Measurements from ENCODE around the gene PNO1. TPM values are rescaled to one million over a fixed set of nuclear protein-coding genes. Genes with fewer than 3 reads are reported as not detected.

PNO1 gene
- polyA plus RNA-seq, 1 donor: 15.2 TPM

GRCh38 chr2:68155618-68156017 lies 2.1 kb upstream of the PNO1 start:
- no peaks in the 10 kb centered on the region for H3K4me1 ChIP-seq (ENCODE audit: control insufficient read depth, insufficient read depth, low read length)
- no peak for DNase-seq

GRCh38 chr2:68156419-68156818 lies 1.3 kb upstream of the PNO1 start:
- Histone ChIP-seq H3K27ac (ENCODE audit: low read length) (no peak overlapping the region), H3K36me3 (ENCODE audit: control insufficient read depth, insufficient read depth, low read length) (peaks cover 11% of the 10 kb centered on the region), H3K4me1 (ENCODE audit: control insufficient read depth, insufficient read depth, low read length) (no peaks in the 10 kb centered on the region), H3K4me3 (ENCODE audit: low read length) (peak overlapping the region; percentile 87), H3K9me3 (ENCODE audit: control insufficient read depth, low read depth, low read length) (no peaks in the 10 kb centered on the region), H3K27me3 (ENCODE audit: control insufficient read depth, insufficient read depth, low read length) (no peaks in the 10 kb centered on the region)
- WGBS (ENCODE audit: insufficient coverage, low lambda C conversion rate): 9% methylated on average over 1 of the region's 3 CpGs
- DNase-seq: peak in 1 of 2 donors; percentile 11

More at GRCh38 chr2:68155618-68156017, 2.1 kb upstream of the PNO1 start:
- no peak overlapping the region for H3K4me3 ChIP-seq (ENCODE audit: low read length)
- H3K36me3 ChIP-seq (ENCODE audit: control insufficient read depth, insufficient read depth, low read length): peaks cover 5% of the 10 kb centered on the region
- WGBS (ENCODE audit: insufficient coverage, low lambda C conversion rate): no CpG with 5 or more reads among the region's 7 CpGs
- H3K9me3 ChIP-seq (ENCODE audit: control insufficient read depth, low read depth, low read length): no peaks in the 10 kb centered on the region
- no peak overlapping the region for H3K27ac ChIP-seq (ENCODE audit: low read length)
- no peaks in the 10 kb centered on the region for H3K27me3 ChIP-seq (ENCODE audit: control insufficient read depth, insufficient read depth, low read length)

- H3K9me3 ChIP-seq (ENCODE audit: control insufficient read depth, low read depth, low read length): no peaks in the 10 kb centered on the region
- H3K36me3 ChIP-seq (ENCODE audit: control insufficient read depth, insufficient read depth, low read length): peaks cover 15% of the 10 kb centered on the region
- peak overlapping the region; percentile 76 for H3K27ac ChIP-seq (ENCODE audit: low read length)
- H3K4me3 ChIP-seq (ENCODE audit: low read length): peak overlapping the region; percentile 87
- no peaks in the 10 kb centered on the region for H3K4me1 ChIP-seq (ENCODE audit: control insufficient read depth, insufficient read depth, low read length)
- no CpG with 5 or more reads among the region's 28 CpGs for WGBS (ENCODE audit: insufficient coverage, low lambda C conversion rate)
- no peak for DNase-seq
- no peaks in the 10 kb centered on the region for H3K27me3 ChIP-seq (ENCODE audit: control insufficient read depth, insufficient read depth, low read length)
Measured at GRCh38 chr2:68157002-68157401, 686 bp upstream of the PNO1 start.

- 0% methylated on average over 1 of the region's 7 CpGs for WGBS (ENCODE audit: insufficient coverage, low lambda C conversion rate)
- H3K36me3 ChIP-seq (ENCODE audit: control insufficient read depth, insufficient read depth, low read length): peaks cover 22% of the 10 kb centered on the region
- no peaks in the 10 kb centered on the region for H3K9me3 ChIP-seq (ENCODE audit: control insufficient read depth, low read depth, low read length)
- no peaks in the 10 kb centered on the region for H3K27me3 ChIP-seq (ENCODE audit: control insufficient read depth, insufficient read depth, low read length)
- H3K27ac ChIP-seq (ENCODE audit: low read length): peak overlapping the region; percentile 76
- peak overlapping the region; percentile 87 for H3K4me3 ChIP-seq (ENCODE audit: low read length)
- no peaks in the 10 kb centered on the region for H3K4me1 ChIP-seq (ENCODE audit: control insufficient read depth, insufficient read depth, low read length)
- DNase-seq: no peak
Measured at GRCh38 chr2:68158134-68158447, 403 bp downstream of the PNO1 start.

- H3K9me3 ChIP-seq (ENCODE audit: control insufficient read depth, low read depth, low read length): no peaks in the 10 kb centered on the region
- no peak for DNase-seq
- H3K36me3 ChIP-seq (ENCODE audit: control insufficient read depth, insufficient read depth, low read length): peaks cover 44% of the 10 kb centered on the region
- H3K27me3 ChIP-seq (ENCODE audit: control insufficient read depth, insufficient read depth, low read length): no peaks in the 10 kb centered on the region
- no peaks in the 10 kb centered on the region for H3K4me1 ChIP-seq (ENCODE audit: control insufficient read depth, insufficient read depth, low read length)
- WGBS (ENCODE audit: insufficient coverage, low lambda C conversion rate): 100% methylated on average over 1 of the region's 1 CpG
- no peak overlapping the region for H3K4me3 ChIP-seq (ENCODE audit: low read length)
- H3K27ac ChIP-seq (ENCODE audit: low read length): no peak overlapping the region
Measured at GRCh38 chr2:68163641-68164040, 6.0 kb downstream of the PNO1 start.

GRCh38 chr2:68167186-68167585 lies 9.5 kb downstream of the PNO1 start:
- H3K27ac ChIP-seq (ENCODE audit: low read length): no peak overlapping the region
- 0% methylated on average over 2 of the region's 3 CpGs for WGBS (ENCODE audit: insufficient coverage, low lambda C conversion rate)
- H3K27me3 ChIP-seq (ENCODE audit: control insufficient read depth, insufficient read depth, low read length): no peaks in the 10 kb centered on the region
- peaks cover 36% of the 10 kb centered on the region for H3K36me3 ChIP-seq (ENCODE audit: control insufficient read depth, insufficient read depth, low read length)
- no peak for DNase-seq
- H3K4me3 ChIP-seq (ENCODE audit: low read length): no peak overlapping the region
- H3K9me3 ChIP-seq (ENCODE audit: control insufficient read depth, low read depth, low read length): no peaks in the 10 kb centered on the region
- no peaks in the 10 kb centered on the region for H3K4me1 ChIP-seq (ENCODE audit: control insufficient read depth, insufficient read depth, low read length)

- H3K27ac ChIP-seq (ENCODE audit: low read length): no peak overlapping the region
- no peaks in the 10 kb centered on the region for H3K27me3 ChIP-seq (ENCODE audit: control insufficient read depth, insufficient read depth, low read length)
- peaks cover 31% of the 10 kb centered on the region for H3K36me3 ChIP-seq (ENCODE audit: control insufficient read depth, insufficient read depth, low read length)
- H3K4me1 ChIP-seq (ENCODE audit: control insufficient read depth, insufficient read depth, low read length): no peaks in the 10 kb centered on the region
- no peaks in the 10 kb centered on the region for H3K9me3 ChIP-seq (ENCODE audit: control insufficient read depth, low read depth, low read length)
- WGBS (ENCODE audit: insufficient coverage, low lambda C conversion rate): 100% methylated on average over 1 of the region's 4 CpGs
- DNase-seq: no peak
- no peak overlapping the region for H3K4me3 ChIP-seq (ENCODE audit: low read length)
Measured at GRCh38 chr2:68169308-68169707, 11.6 kb downstream of the PNO1 start.

- no peaks in the 10 kb centered on the region for H3K27me3 ChIP-seq (ENCODE audit: control insufficient read depth, insufficient read depth, low read length)
- WGBS (ENCODE audit: insufficient coverage, low lambda C conversion rate): 100% methylated on average over 1 of the region's 7 CpGs
Measured at GRCh38 chr2:68171146-68171545, 13.5 kb downstream of the PNO1 start.

GRCh38 chr2:68171684-68172083 lies 14.0 kb downstream of the PNO1 start:
- H3K4me1 ChIP-seq (ENCODE audit: control insufficient read depth, insufficient read depth, low read length): no peaks in the 10 kb centered on the region
- no peak overlapping the region for H3K27ac ChIP-seq (ENCODE audit: low read length)
- no peaks in the 10 kb centered on the region for H3K9me3 ChIP-seq (ENCODE audit: control insufficient read depth, low read depth, low read length)
- WGBS (ENCODE audit: insufficient coverage, low lambda C conversion rate): 85% methylated on average over 3 of the region's 4 CpGs
- peaks cover 35% of the 10 kb centered on the region for H3K36me3 ChIP-seq (ENCODE audit: control insufficient read depth, insufficient read depth, low read length)
- DNase-seq: no peak
- no peaks in the 10 kb centered on the region for H3K27me3 ChIP-seq (ENCODE audit: control insufficient read depth, insufficient read depth, low read length)
- H3K4me3 ChIP-seq (ENCODE audit: low read length): no peak overlapping the region

More at GRCh38 chr2:68171146-68171545, 13.5 kb downstream of the PNO1 start:
- no peaks in the 10 kb centered on the region for H3K9me3 ChIP-seq (ENCODE audit: control insufficient read depth, low read depth, low read length)
- H3K4me1 ChIP-seq (ENCODE audit: control insufficient read depth, insufficient read depth, low read length): no peaks in the 10 kb centered on the region
- DNase-seq: no peak
- peaks cover 35% of the 10 kb centered on the region for H3K36me3 ChIP-seq (ENCODE audit: control insufficient read depth, insufficient read depth, low read length)
- H3K27ac ChIP-seq (ENCODE audit: low read length): no peak overlapping the region
- no peak overlapping the region for H3K4me3 ChIP-seq (ENCODE audit: low read length)

GRCh38 chr2:68172521-68172920 lies 14.8 kb downstream of the PNO1 start:
- WGBS (ENCODE audit: insufficient coverage, low lambda C conversion rate): no CpG with 5 or more reads among the region's 2 CpGs
- no peaks in the 10 kb centered on the region for H3K9me3 ChIP-seq (ENCODE audit: control insufficient read depth, low read depth, low read length)
- H3K4me1 ChIP-seq (ENCODE audit: control insufficient read depth, insufficient read depth, low read length): no peaks in the 10 kb centered on the region
- H3K4me3 ChIP-seq (ENCODE audit: low read length): no peak overlapping the region
- H3K27me3 ChIP-seq (ENCODE audit: control insufficient read depth, insufficient read depth, low read length): no peaks in the 10 kb centered on the region
- H3K27ac ChIP-seq (ENCODE audit: low read length): no peak overlapping the region
- no peak for DNase-seq
- H3K36me3 ChIP-seq (ENCODE audit: control insufficient read depth, insufficient read depth, low read length): peaks cover 33% of the 10 kb centered on the region

GRCh38 chr2:68172990-68173700 lies 15.5 kb downstream of the PNO1 start:
- Histone ChIP-seq H3K4me3 (ENCODE audit: low read length) (no peak overlapping the region), H3K36me3 (ENCODE audit: control insufficient read depth, insufficient read depth, low read length) (peaks cover 34% of the 10 kb centered on the region), H3K27ac (ENCODE audit: low read length) (no peak overlapping the region), H3K4me1 (ENCODE audit: control insufficient read depth, insufficient read depth, low read length) (no peaks in the 10 kb centered on the region), H3K27me3 (ENCODE audit: control insufficient read depth, insufficient read depth, low read length) (no peaks in the 10 kb centered on the region), H3K9me3 (ENCODE audit: control insufficient read depth, low read depth, low read length) (no peaks in the 10 kb centered on the region)
- DNase-seq: no peak
- 100% methylated on average over 1 of the region's 8 CpGs for WGBS (ENCODE audit: insufficient coverage, low lambda C conversion rate)

Measured in large intestine (tissue), 3 donors.